MCF 10A (cell line): Measurements from ENCODE around the gene CAMSAP2. TPM values are rescaled to one million over a fixed set of nuclear protein-coding genes. Genes with fewer than 3 reads are reported as not detected.

Experiments
- BruUV-seq: library from RNA; stranded (reverse); fragments of 400-500 nt; replicated peaks from 2 replicates; lab custom pipeline; 2021; lab: Mats Ljungman, UMichigan
- CTCF ChIA-PET: fragments of 300-600 bp; sonication (Branson Sonifier 250); formaldehyde crosslinking; extraction: SDS; loops from one replicate; lab custom pipeline; 2021; ENCODE audit warnings: antibody characterized with exemption, inconsistent platforms; lab: Yijun Ruan, JAX
- POLR2A ChIA-PET: fragments of 300-600, 350-650 bp; sonication (Branson Sonifier 250); formaldehyde crosslinking; extraction: SDS; loops from one replicate; lab custom pipeline; 2020; ENCODE audit warnings: antibody characterized with exemption, inconsistent platforms; lab: Yijun Ruan, JAX
- DNase-seq: peaks from one replicate; pipeline ENCODE4 v3.0.0-alpha.2; 2018; ENCODE audit not compliant: unreplicated experiment
- H3K27ac Mint-ChIP-seq: one replicate; pipeline ENCODE4 v1.8.0; 2022; ENCODE audit warnings: mild to moderate bottlenecking, low read depth, mixed read lengths; ENCODE audit not compliant: unreplicated experiment
- H3K27me3 Mint-ChIP-seq: one replicate; pipeline ENCODE4 v1.8.0; 2022; ENCODE audit warnings: mixed read lengths; ENCODE audit not compliant: insufficient read depth, unreplicated experiment
- H3K36me3 Mint-ChIP-seq: one replicate; pipeline ENCODE4 v1.8.0; 2022; ENCODE audit warnings: mild to moderate bottlenecking, moderate library complexity, mixed read lengths; ENCODE audit not compliant: insufficient read depth, unreplicated experiment
- H3K4me1 Mint-ChIP-seq: one replicate; pipeline ENCODE4 v1.8.0; 2022; ENCODE audit warnings: mixed read lengths; ENCODE audit not compliant: insufficient read depth, unreplicated experiment
- H3K4me3 Mint-ChIP-seq: one replicate; pipeline ENCODE4 v1.8.0; 2022; ENCODE audit warnings: mild to moderate bottlenecking, moderate library complexity, mixed read lengths; ENCODE audit not compliant: unreplicated experiment
- H3K9me3 Mint-ChIP-seq: one replicate; pipeline ENCODE4 v1.8.0; 2022; ENCODE audit warnings: mixed read lengths; ENCODE audit not compliant: unreplicated experiment
- intact Hi-C: fragments of 100-400 bp; cut with micrococcal nuclease; formaldehyde crosslinking; loops from 2 replicates; pipeline ENCODE4 v1.14.1; 2022
- total RNA-seq: library from RNA; stranded (reverse); gene quantifications from 2 replicates; pipeline ENCODE4 v1.2.3, GENCODE V29; 2022
- TF ChIP-seq, protein P1 (sequence below): fragments of 200-600 bp; IDR thresholded peaks from one replicate; pipeline ENCODE4 v1.8.0; 2022; ENCODE audit warnings: antibody characterized with exemption, mild to moderate bottlenecking; ENCODE audit not compliant: unreplicated experiment

Gene CAMSAP2
- total RNA-seq, 1 experiment from 2014 or later, result 209 TPM

DNA sequence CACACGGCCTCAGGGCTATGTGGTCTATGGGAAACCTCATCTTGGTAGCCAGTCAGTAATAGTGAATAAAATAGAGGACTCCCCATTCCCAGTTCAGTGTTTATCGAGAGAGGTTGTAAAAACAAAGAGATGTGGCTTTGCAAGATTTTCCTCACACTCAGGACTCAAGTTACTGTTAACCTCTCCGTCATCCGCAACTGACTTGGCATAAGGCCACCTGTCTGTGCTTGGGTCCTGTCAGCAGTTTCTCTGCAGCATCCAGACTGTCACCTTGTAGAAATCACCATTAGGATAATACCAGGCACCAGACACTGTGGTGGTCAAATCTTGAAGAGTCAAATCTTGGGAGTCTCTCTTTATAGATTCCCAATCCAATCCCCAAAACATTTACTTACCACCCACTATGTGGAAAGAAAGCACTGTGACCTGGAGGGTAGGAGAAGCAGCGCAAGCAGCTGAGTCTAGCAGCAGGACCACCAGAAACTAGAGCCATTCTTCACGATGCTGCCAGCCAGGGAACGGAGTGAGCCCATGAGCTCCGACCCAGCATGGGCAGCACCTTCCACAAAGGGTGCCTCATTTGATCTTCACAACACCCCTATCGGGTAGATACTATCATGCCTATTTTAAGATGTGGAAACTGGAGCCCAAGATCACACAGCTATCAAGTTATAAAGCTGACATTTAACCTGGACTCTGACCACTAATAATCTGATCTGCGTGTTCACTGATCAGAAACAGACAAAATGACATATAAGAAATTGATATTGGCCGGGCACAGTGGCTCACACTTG, 128.5 kb downstream of the CAMSAP2 start:
- CTCF ChIA-PET, result interaction anchor here (0.5 to 1.6 kb wide), 8 partner anchors 11 to 381 kb away, joined by 3 to 6 read pairs (median 3); no protein-coding TSS in a partner anchor

DNA sequence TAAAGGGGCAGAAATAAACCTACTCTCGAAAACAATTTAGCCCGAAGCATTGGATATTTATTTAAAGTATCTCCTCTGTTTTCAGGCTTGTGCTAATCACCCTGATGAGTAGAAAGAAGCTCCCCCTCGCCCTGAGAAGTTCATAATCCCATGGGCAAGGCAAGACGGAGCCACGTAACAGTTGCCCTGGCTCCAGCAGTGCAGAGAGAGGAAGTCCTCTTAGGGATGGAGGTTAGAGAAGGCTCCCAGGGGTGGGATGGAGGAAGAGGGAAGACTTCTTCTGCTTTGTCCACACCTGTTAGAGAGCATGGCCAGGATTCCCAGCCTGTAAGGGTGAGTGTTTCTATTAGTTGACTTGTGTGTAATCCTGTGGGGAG, 130.7 kb downstream of the CAMSAP2 start:
- Mint-ChIP-seq H3K9me3 (no peaks in the 10 kb centered on the region), H3K27me3 (no peaks in the 10 kb centered on the region), H3K27ac (no peak overlapping the region), H3K36me3 (peaks cover 30% of the 10 kb centered on the region), H3K4me3 (no peak overlapping the region), H3K4me1 (no peaks in the 10 kb centered on the region)
- ChIA-PET POLR2A (no interaction called here), CTCF (interaction anchor here (0.5 to 1.3 kb wide), 4 partner anchors 32 to 282 kb away, joined by 3 to 6 read pairs (median 3); no protein-coding TSS in a partner anchor)
- TF ChIP-seq, protein P1, sequence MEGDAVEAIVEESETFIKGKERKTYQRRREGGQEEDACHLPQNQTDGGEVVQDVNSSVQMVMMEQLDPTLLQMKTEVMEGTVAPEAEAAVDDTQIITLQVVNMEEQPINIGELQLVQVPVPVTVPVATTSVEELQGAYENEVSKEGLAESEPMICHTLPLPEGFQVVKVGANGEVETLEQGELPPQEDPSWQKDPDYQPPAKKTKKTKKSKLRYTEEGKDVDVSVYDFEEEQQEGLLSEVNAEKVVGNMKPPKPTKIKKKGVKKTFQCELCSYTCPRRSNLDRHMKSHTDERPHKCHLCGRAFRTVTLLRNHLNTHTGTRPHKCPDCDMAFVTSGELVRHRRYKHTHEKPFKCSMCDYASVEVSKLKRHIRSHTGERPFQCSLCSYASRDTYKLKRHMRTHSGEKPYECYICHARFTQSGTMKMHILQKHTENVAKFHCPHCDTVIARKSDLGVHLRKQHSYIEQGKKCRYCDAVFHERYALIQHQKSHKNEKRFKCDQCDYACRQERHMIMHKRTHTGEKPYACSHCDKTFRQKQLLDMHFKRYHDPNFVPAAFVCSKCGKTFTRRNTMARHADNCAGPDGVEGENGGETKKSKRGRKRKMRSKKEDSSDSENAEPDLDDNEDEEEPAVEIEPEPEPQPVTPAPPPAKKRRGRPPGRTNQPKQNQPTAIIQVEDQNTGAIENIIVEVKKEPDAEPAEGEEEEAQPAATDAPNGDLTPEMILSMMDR, result no peak
- no peak for DNase-seq
- no TSS peak for BruUV-seq
- intact Hi-C loops, result no loop called here

More for the DNA sequence above, 128.5 kb downstream of the CAMSAP2 start:
- Mint-ChIP-seq H3K27ac (no peak overlapping the region), H3K4me1 (no peaks in the 10 kb centered on the region), H3K4me3 (no peak overlapping the region), H3K27me3 (no peaks in the 10 kb centered on the region), H3K9me3 (no peaks in the 10 kb centered on the region), H3K36me3 (peaks cover 51% of the 10 kb centered on the region)
- intact Hi-C loops, result no loop called here
- no peak for DNase-seq
- POLR2A ChIA-PET, result interaction anchor here (0.5 to 1.9 kb wide), 10 partner anchors 10 to 307 kb away, joined by 3 to 7 read pairs (median 4); partner anchors contain the start of gene INAVA
- no TSS peak for BruUV-seq
- TF ChIP-seq, protein P1, result no peak

DNA sequence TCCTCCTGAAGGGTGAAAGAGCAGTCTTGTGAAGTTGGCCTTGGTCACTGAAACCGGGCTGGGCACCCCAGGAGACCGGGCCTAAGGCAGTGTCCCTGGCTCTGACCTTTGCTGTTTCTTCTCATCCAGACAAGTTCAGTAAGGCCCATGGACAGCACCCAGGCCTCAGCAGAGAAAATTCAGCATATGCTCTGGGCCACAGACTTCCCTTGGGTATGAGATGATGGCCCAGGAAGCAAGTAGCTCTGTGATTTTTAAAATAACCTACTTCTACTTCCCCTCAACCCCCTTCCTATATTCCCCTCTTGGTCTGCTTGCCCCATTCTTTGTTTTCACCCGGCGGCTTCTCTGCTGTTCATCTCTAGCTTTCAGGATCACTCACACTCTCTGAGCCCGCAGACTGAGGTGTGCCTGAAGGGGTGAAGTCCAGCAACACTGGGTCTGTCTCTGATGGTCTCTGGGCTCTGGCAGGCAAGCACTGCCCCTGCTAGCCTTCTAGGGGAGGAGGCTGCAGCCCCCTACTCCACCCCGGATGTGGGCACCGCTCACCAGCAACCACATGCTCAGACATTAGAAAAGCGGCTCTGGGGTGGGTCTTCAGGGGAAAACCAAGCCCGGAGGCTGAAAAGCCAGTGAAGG, 131.2 kb downstream of the CAMSAP2 start:
- BruUV-seq, result no TSS peak
- TF ChIP-seq, protein P1, result no peak
- DNase-seq, result no peak

More for the DNA sequence above, 131.2 kb downstream of the CAMSAP2 start:
- H3K27ac Mint-ChIP-seq, result no peak overlapping the region
- POLR2A ChIA-PET, result interaction anchor here (1.7 kb wide), 1 partner anchor 25 kb away, joined by 4 read pairs; the partner anchor contains the start of gene INAVA
- CTCF ChIA-PET, result interaction anchor here (0.6 to 1.3 kb wide), 5 partner anchors 10 to 281 kb away, joined by 3 to 4 read pairs (median 3); no protein-coding TSS in a partner anchor
- intact Hi-C loops, result no loop called here
- H3K4me3 Mint-ChIP-seq, result no peak overlapping the region
- peaks cover 1% of the 10 kb centered on the region for H3K27me3 Mint-ChIP-seq
- H3K36me3 Mint-ChIP-seq, result peaks cover 25% of the 10 kb centered on the region
- H3K9me3 Mint-ChIP-seq, result no peaks in the 10 kb centered on the region
- H3K4me1 Mint-ChIP-seq, result no peaks in the 10 kb centered on the region
